NCI-H524 (cell line): ENCODE data around the gene CT45A3.
A peak's percentile ranks its signal among the peaks of the same experiment; 100 is the strongest.
"Not testable (repeated sequence)": the region's sequence is repeated elsewhere in the genome, so short reads cannot be mapped to it uniquely, and the experiment has no call there.

Source experiments
- DNase-seq, 2 experiments: peaks; one replicate each; lab custom pipeline; 2025; lab: John Stamatoyannopoulos, UW

The CT45A3 gene

DNA sequence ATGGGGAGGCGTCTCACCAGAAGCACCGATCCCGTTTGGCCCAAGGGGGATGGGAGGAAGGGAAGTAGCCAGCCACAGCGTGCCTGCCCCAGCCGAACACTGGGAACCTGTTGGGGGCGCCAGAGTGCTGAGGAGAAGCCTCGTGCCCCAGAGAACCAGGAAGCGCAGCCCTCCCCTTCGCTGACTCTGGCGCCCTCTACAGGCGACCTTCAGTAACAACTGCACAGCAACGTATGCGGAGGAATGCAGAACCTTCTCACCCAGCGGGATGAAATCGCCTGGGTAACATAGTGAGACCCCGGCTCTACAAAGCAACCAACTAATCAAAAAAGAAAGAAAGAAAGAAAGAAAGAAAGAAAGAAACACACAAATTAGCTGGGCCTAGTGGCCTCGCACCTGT, at the start of gene CT45A3:
Gene CT45A3, minus strand, starts transcription at position 101 of the 400 bp plus-strand sequence. CDS start 3,747 bp downstream, outside the sequence.
- DNase-seq, result not testable (repeated sequence)

DNA sequence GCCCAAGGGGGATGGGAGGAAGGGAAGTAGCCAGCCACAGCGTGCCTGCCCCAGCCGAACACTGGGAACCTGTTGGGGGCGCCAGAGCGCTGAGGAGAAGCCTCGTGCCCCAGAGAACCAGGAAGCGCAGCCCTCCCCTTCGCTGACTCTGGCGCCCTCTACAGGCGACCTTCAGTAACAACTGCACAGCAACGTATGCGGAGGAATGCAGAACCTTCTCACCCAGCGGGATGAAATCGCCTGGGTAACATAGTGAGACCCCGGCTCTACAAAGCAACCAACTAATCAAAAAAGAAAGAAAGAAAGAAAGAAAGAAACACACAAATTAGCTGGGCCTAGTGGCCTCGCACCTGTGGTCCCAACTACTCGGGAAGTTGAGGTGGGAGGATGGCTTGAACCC, 34.7 kb upstream of the CT45A3 start, which contains the start of gene CT45A6:
Gene CT45A6, minus strand, starts transcription at position 101 of the 400 bp plus-strand sequence. CDS start 3,794 bp downstream, outside the sequence.
- DNase-seq, result not testable (repeated sequence)

- DNase-seq, result not testable (repeated sequence)
Measured at GRCh38 chrX:135785403-135785802, 17.4 kb upstream of the CT45A3 start, which contains the start of gene CT45A5. Gene CT45A5, minus strand, starts transcription at chrX:135785503. Its CDS starts 3,774 bp downstream, at chrX:135781729.

DNA sequence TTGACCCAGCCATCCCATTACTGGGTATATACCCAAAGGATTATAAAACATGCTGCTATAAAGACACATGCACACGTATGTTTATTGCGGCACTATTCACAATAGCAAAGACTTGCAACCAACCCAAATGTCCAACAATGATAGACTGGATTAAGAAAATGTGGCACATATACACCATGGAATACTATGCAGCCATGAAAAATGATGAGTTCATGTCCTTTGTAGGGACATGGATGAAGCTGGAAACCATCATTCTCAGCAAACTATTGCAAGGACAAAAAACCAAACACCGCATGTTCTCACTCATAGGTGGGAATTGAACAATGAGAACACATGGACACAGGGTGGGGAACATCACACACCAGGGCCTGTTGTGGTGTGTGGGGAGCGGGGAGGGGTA, 23.3 kb downstream of the CT45A3 start:
- not testable (repeated sequence) for DNase-seq

GRCh38 chrX:135741192-135741715, 26.7 kb downstream of the CT45A3 start:
- DNase-seq, result no peak

DNA sequence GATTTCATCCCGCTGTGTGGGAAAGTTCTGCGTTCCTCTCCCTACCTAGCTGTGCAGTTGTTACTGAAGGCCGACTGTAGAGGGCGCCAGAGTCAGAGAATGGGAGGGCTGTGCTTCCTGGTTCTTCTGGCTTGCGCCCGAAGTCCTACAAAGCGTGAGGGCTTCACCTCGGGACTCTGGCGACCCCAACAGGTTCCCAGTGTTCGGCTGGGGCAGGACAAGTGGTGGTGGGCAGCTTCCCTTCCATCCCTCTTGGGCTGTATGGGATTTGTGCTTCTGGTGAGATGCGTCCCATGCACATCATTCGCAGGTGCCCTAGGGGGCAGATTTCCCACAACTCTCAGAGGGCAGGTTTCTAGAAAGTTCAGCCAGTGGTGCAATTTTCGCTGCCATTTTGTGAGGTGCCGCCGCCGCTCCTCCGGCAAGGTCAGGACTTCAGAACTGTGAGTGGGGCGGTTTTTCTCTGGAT, 27.3 kb downstream of the CT45A3 start:
- DNase-seq, result no peak

- no peak for DNase-seq
Measured at GRCh38 chrX:135737366-135738071, 30.5 kb downstream of the CT45A3 start.

DNA sequence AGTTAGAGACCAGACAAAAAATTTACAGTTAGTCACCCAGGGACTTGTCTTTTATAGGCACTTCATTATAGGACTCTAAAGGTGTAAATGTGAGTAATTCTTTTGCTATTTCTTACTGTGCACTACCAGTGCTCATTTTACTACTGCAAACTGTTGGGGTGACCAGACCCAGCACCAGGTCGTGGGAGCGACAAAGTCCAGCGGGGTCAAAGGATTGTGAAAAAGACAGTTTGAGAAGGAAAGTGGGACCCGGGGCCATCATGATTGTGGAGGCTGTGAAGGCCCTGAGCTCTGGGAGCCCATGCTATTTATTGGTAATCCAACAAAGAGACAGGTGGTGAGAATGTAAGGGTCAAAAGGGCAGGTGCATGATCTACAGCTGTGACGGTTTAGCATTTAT, 33.3 kb downstream of the CT45A3 start:
- not testable (repeated sequence) for DNase-seq

GRCh38 chrX:135713795-135714194, 54.2 kb downstream of the CT45A3 start:
- no peak for DNase-seq

- peak in 1 of 2 experiments; percentile 1 for DNase-seq
Measured at GRCh38 chrX:135713183-135713689, 54.8 kb downstream of the CT45A3 start, which contains the start of gene CT45A1. Gene CT45A1, plus strand, starts transcription at chrX:135713639. Its CDS starts 5,302 bp downstream, at chrX:135718941.
